ENCODE data around the gene RALGPS1.

DNA sequence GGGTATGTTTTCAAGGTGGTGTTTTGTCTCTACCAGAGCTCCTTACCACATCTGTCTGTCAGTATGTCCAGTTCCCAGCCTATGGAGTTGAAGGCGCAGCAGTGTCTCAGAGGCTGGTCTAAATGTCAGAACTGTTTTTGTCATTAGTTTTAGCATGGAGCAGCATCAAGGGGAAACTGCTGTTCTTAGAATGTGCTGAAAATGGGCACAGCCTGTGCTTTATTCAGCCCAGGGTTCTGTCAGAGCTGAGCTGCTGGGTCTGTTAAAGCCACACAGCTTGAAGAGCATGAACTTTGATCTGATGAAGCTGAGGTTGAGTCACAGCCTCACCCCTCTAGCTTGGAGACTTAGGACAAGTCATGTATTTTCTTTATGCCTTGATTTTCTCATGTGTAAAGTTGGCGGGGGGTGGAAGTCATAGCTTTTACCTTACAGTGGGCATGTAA, 71.9 kb downstream of the RALGPS1 start:
- TF ChIP-seq CTCF (conservative IDR thresholded peaks at IDR 0.05) (no peak), ZFX (IDR thresholded peaks at IDR 0.05) (no peak)
